A549 (cell line): Measurements from ENCODE around the gene NEK8. TPM values are rescaled to one million over a fixed set of nuclear protein-coding genes. Genes with fewer than 3 reads are reported as not detected.

Experiments
- ATAC-seq, 2 experiments: fragments of 200-7000 bp in 1 of 2; fragments of >200 bp in 1 of 2; cut with Nextera tagmentation in 1 of 2; cut with Tn5 transposase in 1 of 2; 3 replicates each; pipeline versions ENCODE4 v1.8.0 to v1.9.1; 2018 to 2020; ENCODE audit warnings: mild to moderate bottlenecking in 1 of 2, moderate library complexity in 1 of 2
- CTCF ChIA-PET: fragments of 300-600 bp; sonication (Branson Sonifier 250); formaldehyde crosslinking; extraction: SDS; loops from one replicate; lab custom pipeline; 2021; ENCODE audit warnings: antibody characterized with exemption, inconsistent platforms; lab: Yijun Ruan, JAX
- POLR2A ChIA-PET: fragments of 350-600 bp; formaldehyde crosslinking; extraction: SDS; loops from one replicate; lab custom pipeline; 2021; ENCODE audit warnings: antibody characterized with exemption, inconsistent platforms; lab: Yijun Ruan, JAX
- DNase-seq, 2 experiments: peaks; one replicate each; pipeline versions ENCODE4 v3.0.0 to v3.0.0-alpha.2; 2011 to 2016; ENCODE audit warnings: low read depth in 1 of 2, low spot score in 1 of 2
- FAIRE-seq: peaks from 2 replicates; lab custom pipeline; 2011; peaks lifted over from hg19 to GRCh38; lab: Jason Lieb, UNC
- H3K27ac ChIP-seq, 2 experiments: fragments of >200 bp; sonication (Bioruptor Twin); formaldehyde crosslinking; 3 replicates each; pipeline ENCODE4 v1.5.1; 2016 to 2017
- H3K4me1 ChIP-seq: fragments of >200 bp; sonication (Bioruptor Twin); formaldehyde crosslinking; 3 replicates; pipeline ENCODE4 v1.6.1; 2016
- H3K4me2 ChIP-seq: fragments of >200 bp; sonication (Bioruptor Twin); formaldehyde crosslinking; 3 replicates; pipeline ENCODE4 v1.6.1; 2016
- H3K4me3 ChIP-seq: fragments of >200 bp; sonication (Bioruptor Twin); formaldehyde crosslinking; 3 replicates; pipeline ENCODE4 v1.5.1; 2016
- H3K9me3 ChIP-seq: fragments of >200 bp; sonication (Bioruptor Twin); formaldehyde crosslinking; 3 replicates; pipeline ENCODE4 v1.6.1; 2016
- BHLHE40 ChIP-seq: IDR thresholded peaks from 2 replicates; pipeline ENCODE4 v1.6.1; 2012; ENCODE audit warnings: low read depth, low read length, inconsistent platforms
- CBX2 ChIP-seq: fragments of 200-600 bp; sonication (generic); IDR thresholded peaks from 2 replicates; pipeline ENCODE4 v1.6.1; 2016; ENCODE audit warnings: low read depth, mild to moderate bottlenecking, borderline replicate concordance
- CBX8 ChIP-seq: fragments of 200-600 bp; sonication (generic); IDR thresholded peaks from 2 replicates; pipeline ENCODE4 v1.6.1; 2016
- CEBPB ChIP-seq, 2 experiments: fragments of >200 bp in 1 of 2; sonication (Bioruptor Twin) in 1 of 2; formaldehyde crosslinking in 1 of 2; IDR thresholded peaks; 2 replicates each; pipeline ENCODE4 v1.6.1; 2012 to 2016
- CHD2 ChIP-seq: fragments of 150-350 bp; IDR thresholded peaks from 2 replicates; pipeline ENCODE4 v1.6.1; 2014; ENCODE audit warnings: low read length; ENCODE audit not compliant: partially characterized antibody
- CHD4 ChIP-seq: fragments of 200-600 bp; sonication (generic); IDR thresholded peaks from 2 replicates; pipeline ENCODE4 v1.6.1; 2016; ENCODE audit warnings: antibody characterized with exemption, mild to moderate bottlenecking, borderline replicate concordance
- GATA3 ChIP-seq: IDR thresholded peaks from 2 replicates; pipeline ENCODE4 v1.6.1; 2012; ENCODE audit warnings: borderline replicate concordance
- HMGXB4 ChIP-seq: fragments of 250-450 bp; sonication (Bioruptor Pico); IDR thresholded peaks from 2 replicates; pipeline ENCODE4 v1.5.0; 2021; ENCODE audit warnings: mild to moderate bottlenecking, moderate library complexity, borderline replicate concordance
- HOXA7 ChIP-seq: fragments of 250-450 bp; sonication (Bioruptor Pico); IDR thresholded peaks from 2 replicates; pipeline ENCODE4 v1.5.0; 2020; ENCODE audit warnings: mild to moderate bottlenecking, moderate library complexity
- HOXB13 ChIP-seq: fragments of 250-450 bp; sonication (Bioruptor Pico); IDR thresholded peaks from 2 replicates; pipeline ENCODE4 v1.5.0; 2020; ENCODE audit warnings: low read depth, mild to moderate bottlenecking, moderate library complexity
- JUNB ChIP-seq: fragments of >200 bp; sonication (Bioruptor Twin); formaldehyde crosslinking; IDR thresholded peaks from 2 replicates; pipeline ENCODE4 v1.6.1; 2016
- KDM1A ChIP-seq: fragments of 200-600 bp; sonication (generic); IDR thresholded peaks from 2 replicates; pipeline ENCODE4 v1.6.1; 2016; ENCODE audit warnings: low read depth, mild to moderate bottlenecking
- MAFK ChIP-seq: fragments of 450-650 bp; IDR thresholded peaks from 2 replicates; pipeline ENCODE4 v1.6.1; 2014; ENCODE audit not compliant: partially characterized antibody
- MYC ChIP-seq: IDR thresholded peaks from 2 replicates; pipeline ENCODE4 v1.6.1; 2012; ENCODE audit warnings: mild to moderate bottlenecking, inconsistent platforms, low read length, improper control_type of control experiment, borderline replicate concordance
- RARB ChIP-seq: fragments of 250-450 bp; sonication (Bioruptor Pico); IDR thresholded peaks from 2 replicates; pipeline ENCODE4 v1.8.0; 2021; ENCODE audit warnings: mild to moderate bottlenecking, moderate library complexity
- RCOR1 ChIP-seq: fragments of 150-350 bp; IDR thresholded peaks from 2 replicates; pipeline ENCODE4 v1.6.1; 2014; ENCODE audit warnings: antibody characterized with exemption, low read length, low read depth
- TP53 ChIP-seq: fragments of 250-450 bp; sonication (Bioruptor Pico); IDR thresholded peaks from 2 replicates; pipeline ENCODE4 v1.5.0; 2021; ENCODE audit warnings: mild to moderate bottlenecking, moderate library complexity
- USF2 ChIP-seq: fragments of 450-650 bp; IDR thresholded peaks from 2 replicates; pipeline ENCODE4 v1.6.1; 2014; ENCODE audit warnings: antibody characterized with exemption
- ZC3H11A ChIP-seq: fragments of 450-650 bp; IDR thresholded peaks from 2 replicates; pipeline ENCODE4 v1.6.1; 2014; ENCODE audit warnings: antibody characterized with exemption, mild to moderate bottlenecking
- ZNF302 ChIP-seq: fragments of 250-450 bp; sonication (Bioruptor Pico); IDR thresholded peaks from 2 replicates; pipeline ENCODE4 v1.9.0; 2021; ENCODE audit warnings: inconsistent platforms, mild to moderate bottlenecking, moderate library complexity
- WGBS: methylation state at CpG from one replicate; pipeline ENCODE4 v1.1.6; 2017; ENCODE audit errors: missing lambda C conversion rate; 5-methylcytosine and 5-hydroxymethylcytosine counted together
- polyA plus RNA-seq, 4 experiments: library from polyadenylated mRNA; depleted of rRNA in 3 of 4; stranded (reverse); fragments of >200 nt; fragmentation: RNase III in 1 of 4; extraction: RNeasy Plus Mini Kit Qiagen cat#74134 plus additional on column Dnase treatment in 1 of 4; gene quantifications; 2 replicates in 3 of 4; 3 replicates in 1 of 4; pipeline ENCODE4 v1.2.3, GENCODE V29; 2011 to 2017
- TF ChIP-seq, protein P1 (sequence below): fragments of 200-600 bp; sonication (generic); IDR thresholded peaks from 2 replicates; pipeline ENCODE4 v1.6.1; 2016; ENCODE audit warnings: antibody characterized with exemption, mild to moderate bottlenecking, moderate library complexity
- TF ChIP-seq, protein P2 (sequence below): IDR thresholded peaks from 2 replicates; pipeline ENCODE4 v1.6.1; 2012; ENCODE audit warnings: low read depth, borderline replicate concordance
- TF ChIP-seq, protein P3 (sequence below): fragments of 250-450 bp; sonication (Bioruptor Pico); IDR thresholded peaks from 2 replicates; pipeline ENCODE4 v1.5.0; 2020; ENCODE audit warnings: low read depth, mild to moderate bottlenecking, moderate library complexity
- TF ChIP-seq, protein P4 (sequence below): fragments of 150-350 bp; IDR thresholded peaks from 2 replicates; pipeline ENCODE4 v1.6.1; 2014; ENCODE audit warnings: low read depth, mild to moderate bottlenecking, low read length
- TF ChIP-seq, protein P5 (sequence below): fragments of >200 bp; sonication (Bioruptor Twin); formaldehyde crosslinking; IDR thresholded peaks from 3 replicates; pipeline ENCODE4 v1.5.1; 2016

The NEK8 gene
- polyA plus RNA-seq, 2 of the 4 experiments (the other 2 are of a cell fraction): 5.1 to 5.3 TPM

GRCh38 chr17:28726226-28726626 lies 2.4 kb upstream of the NEK8 start, which contains the start of gene TLCD1 (continued):
- TF ChIP-seq HOXB13 (CRISPR knock-in tag) (no peak), RARB (CRISPR knock-in tag) (no peak), KDM1A (no peak), RCOR1 (no peak), BHLHE40 (no peak)
- TF ChIP-seq, protein P1, sequence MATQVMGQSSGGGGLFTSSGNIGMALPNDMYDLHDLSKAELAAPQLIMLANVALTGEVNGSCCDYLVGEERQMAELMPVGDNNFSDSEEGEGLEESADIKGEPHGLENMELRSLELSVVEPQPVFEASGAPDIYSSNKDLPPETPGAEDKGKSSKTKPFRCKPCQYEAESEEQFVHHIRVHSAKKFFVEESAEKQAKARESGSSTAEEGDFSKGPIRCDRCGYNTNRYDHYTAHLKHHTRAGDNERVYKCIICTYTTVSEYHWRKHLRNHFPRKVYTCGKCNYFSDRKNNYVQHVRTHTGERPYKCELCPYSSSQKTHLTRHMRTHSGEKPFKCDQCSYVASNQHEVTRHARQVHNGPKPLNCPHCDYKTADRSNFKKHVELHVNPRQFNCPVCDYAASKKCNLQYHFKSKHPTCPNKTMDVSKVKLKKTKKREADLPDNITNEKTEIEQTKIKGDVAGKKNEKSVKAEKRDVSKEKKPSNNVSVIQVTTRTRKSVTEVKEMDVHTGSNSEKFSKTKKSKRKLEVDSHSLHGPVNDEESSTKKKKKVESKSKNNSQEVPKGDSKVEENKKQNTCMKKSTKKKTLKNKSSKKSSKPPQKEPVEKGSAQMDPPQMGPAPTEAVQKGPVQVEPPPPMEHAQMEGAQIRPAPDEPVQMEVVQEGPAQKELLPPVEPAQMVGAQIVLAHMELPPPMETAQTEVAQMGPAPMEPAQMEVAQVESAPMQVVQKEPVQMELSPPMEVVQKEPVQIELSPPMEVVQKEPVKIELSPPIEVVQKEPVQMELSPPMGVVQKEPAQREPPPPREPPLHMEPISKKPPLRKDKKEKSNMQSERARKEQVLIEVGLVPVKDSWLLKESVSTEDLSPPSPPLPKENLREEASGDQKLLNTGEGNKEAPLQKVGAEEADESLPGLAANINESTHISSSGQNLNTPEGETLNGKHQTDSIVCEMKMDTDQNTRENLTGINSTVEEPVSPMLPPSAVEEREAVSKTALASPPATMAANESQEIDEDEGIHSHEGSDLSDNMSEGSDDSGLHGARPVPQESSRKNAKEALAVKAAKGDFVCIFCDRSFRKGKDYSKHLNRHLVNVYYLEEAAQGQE: peak; percentile 80

- peak; percentile 44 to 56 for ATAC-seq
- POLR2A ChIA-PET: interaction anchor here (0.6 to 5.3 kb wide), 24 partner anchors 7 to 390 kb away, joined by 3 to 369 read pairs (median 5); partner anchors contain the start of genes BLTP2, FLOT2, PHF12 and PROCA1
- Histone ChIP-seq H3K4me2 (peak overlapping the region; percentile 92), H3K4me1 (peaks cover 42% of the 10 kb centered on the region), H3K4me3 (peak overlapping the region; percentile 63), H3K9me3 (no peaks in the 10 kb centered on the region), H3K27ac (peak overlapping the region; percentile 94 to 98)
- CTCF ChIA-PET: interaction anchor here (0.5 to 17.5 kb wide), 84 partner anchors 8 to 810 kb away, joined by 3 to 977 read pairs (median 5); partner anchors contain the start of genes BLTP2, DHRS13, FAM222B and FLOT2
- WGBS: under 1% methylated on average over 45 of the region's 57 CpGs
- no peak for FAIRE-seq
- DNase-seq: peak; percentile 94 to 98
- TF ChIP-seq CBX2: no peak
- TF ChIP-seq USF2: no peak; the same call in 1 of the 2 replicates
- TF ChIP-seq MYC: peak; percentile 31
- TF ChIP-seq, protein P2, sequence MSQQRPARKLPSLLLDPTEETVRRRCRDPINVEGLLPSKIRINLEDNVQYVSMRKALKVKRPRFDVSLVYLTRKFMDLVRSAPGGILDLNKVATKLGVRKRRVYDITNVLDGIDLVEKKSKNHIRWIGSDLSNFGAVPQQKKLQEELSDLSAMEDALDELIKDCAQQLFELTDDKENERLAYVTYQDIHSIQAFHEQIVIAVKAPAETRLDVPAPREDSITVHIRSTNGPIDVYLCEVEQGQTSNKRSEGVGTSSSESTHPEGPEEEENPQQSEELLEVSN: peak; percentile 69; the same call in 1 of the 2 replicates
- TF ChIP-seq CEBPB (IDR thresholded peaks at IDR 0.05): no peak
- TF ChIP-seq GATA3: peak; percentile 28; the same call in 1 of the 2 replicates
- TF ChIP-seq CHD4: no peak
- no peak for TF ChIP-seq RCOR1
- TF ChIP-seq, protein P3, sequence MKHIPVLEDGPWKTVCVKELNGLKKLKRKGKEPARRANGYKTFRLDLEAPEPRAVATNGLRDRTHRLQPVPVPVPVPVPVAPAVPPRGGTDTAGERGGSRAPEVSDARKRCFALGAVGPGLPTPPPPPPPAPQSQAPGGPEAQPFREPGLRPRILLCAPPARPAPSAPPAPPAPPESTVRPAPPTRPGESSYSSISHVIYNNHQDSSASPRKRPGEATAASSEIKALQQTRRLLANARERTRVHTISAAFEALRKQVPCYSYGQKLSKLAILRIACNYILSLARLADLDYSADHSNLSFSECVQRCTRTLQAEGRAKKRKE (CRISPR knock-in tag): 0 out of 2 replicates have a peak, but pooled peaks have one; percentile 19
- TF ChIP-seq CBX8: no peak
- no peak for TF ChIP-seq TP53
- TF ChIP-seq, protein P4, sequence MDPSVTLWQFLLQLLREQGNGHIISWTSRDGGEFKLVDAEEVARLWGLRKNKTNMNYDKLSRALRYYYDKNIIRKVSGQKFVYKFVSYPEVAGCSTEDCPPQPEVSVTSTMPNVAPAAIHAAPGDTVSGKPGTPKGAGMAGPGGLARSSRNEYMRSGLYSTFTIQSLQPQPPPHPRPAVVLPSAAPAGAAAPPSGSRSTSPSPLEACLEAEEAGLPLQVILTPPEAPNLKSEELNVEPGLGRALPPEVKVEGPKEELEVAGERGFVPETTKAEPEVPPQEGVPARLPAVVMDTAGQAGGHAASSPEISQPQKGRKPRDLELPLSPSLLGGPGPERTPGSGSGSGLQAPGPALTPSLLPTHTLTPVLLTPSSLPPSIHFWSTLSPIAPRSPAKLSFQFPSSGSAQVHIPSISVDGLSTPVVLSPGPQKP: no peak
- TF ChIP-seq BHLHE40: no peak
- no peak for TF ChIP-seq ZC3H11A
- no peak for TF ChIP-seq CHD2
- peak; percentile 53; the same call in 1 of the 2 replicates for TF ChIP-seq HOXA7
- no peak for TF ChIP-seq ZNF302
- TF ChIP-seq HMGXB4 (CRISPR knock-in tag): no peak; the same call in 1 of the 2 replicates
- TF ChIP-seq, protein P5, sequence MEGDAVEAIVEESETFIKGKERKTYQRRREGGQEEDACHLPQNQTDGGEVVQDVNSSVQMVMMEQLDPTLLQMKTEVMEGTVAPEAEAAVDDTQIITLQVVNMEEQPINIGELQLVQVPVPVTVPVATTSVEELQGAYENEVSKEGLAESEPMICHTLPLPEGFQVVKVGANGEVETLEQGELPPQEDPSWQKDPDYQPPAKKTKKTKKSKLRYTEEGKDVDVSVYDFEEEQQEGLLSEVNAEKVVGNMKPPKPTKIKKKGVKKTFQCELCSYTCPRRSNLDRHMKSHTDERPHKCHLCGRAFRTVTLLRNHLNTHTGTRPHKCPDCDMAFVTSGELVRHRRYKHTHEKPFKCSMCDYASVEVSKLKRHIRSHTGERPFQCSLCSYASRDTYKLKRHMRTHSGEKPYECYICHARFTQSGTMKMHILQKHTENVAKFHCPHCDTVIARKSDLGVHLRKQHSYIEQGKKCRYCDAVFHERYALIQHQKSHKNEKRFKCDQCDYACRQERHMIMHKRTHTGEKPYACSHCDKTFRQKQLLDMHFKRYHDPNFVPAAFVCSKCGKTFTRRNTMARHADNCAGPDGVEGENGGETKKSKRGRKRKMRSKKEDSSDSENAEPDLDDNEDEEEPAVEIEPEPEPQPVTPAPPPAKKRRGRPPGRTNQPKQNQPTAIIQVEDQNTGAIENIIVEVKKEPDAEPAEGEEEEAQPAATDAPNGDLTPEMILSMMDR: peak; percentile 100
- TF ChIP-seq MAFK: peak; percentile 5
- TF ChIP-seq JUNB: no peak
These were observed 1.7 kb upstream of the NEK8 start for GRCh38 chr17:28726627-28727491.
